Fibroblast of lung (primary cell): Measurements from ENCODE around the gene RAB42. TPM values are rescaled to one million over a fixed set of nuclear protein-coding genes. Genes with fewer than 3 reads are reported as not detected.

Experiments
- DNase-seq, 2 donors: peaks; one replicate each; pipeline versions ENCODE4 v3.0.0 to v3.0.0-alpha.2; 2010; ENCODE audit warnings: low read depth in 2 of 2
- H2AFZ ChIP-seq: 2 replicates; pipeline ENCODE4 v1.5.1; 2012; ENCODE audit warnings: low read length, control low read depth, inconsistent platforms
- H3K27ac ChIP-seq: 2 replicates; pipeline ENCODE4 v1.5.1; 2011; ENCODE audit warnings: low read length, control low read depth; ENCODE audit not compliant: insufficient read depth
- H3K27me3 ChIP-seq: 2 replicates; pipeline ENCODE4 v1.5.1; 2011; ENCODE audit warnings: mild to moderate bottlenecking, low read length; ENCODE audit not compliant: control insufficient read depth, insufficient read depth
- H3K36me3 ChIP-seq: 2 replicates; pipeline ENCODE4 v1.5.1; 2011; ENCODE audit warnings: low read length; ENCODE audit not compliant: control insufficient read depth, insufficient read depth
- H3K4me1 ChIP-seq: 2 replicates; pipeline ENCODE4 v1.5.1; 2011; ENCODE audit warnings: low read length; ENCODE audit not compliant: control insufficient read depth, insufficient read depth; ENCODE audit errors: extremely low read depth
- H3K4me2 ChIP-seq: 2 replicates; pipeline ENCODE4 v1.5.1; 2011; ENCODE audit warnings: low read length, control low read depth; ENCODE audit not compliant: insufficient read depth; ENCODE audit errors: extremely low read depth
- H3K4me3 ChIP-seq, 4 experiments: fragments of 200-600 bp in 1 of 4; sonication (generic) in 1 of 4; replicated peaks in 1 of 4; 2 replicates each; pipeline ENCODE4 v1.5.1; 2011 to 2016; ENCODE audit warnings: low read length in 4 of 4, low read depth in 3 of 4, mild to moderate bottlenecking in 3 of 4, control low read depth in 2 of 4, inconsistent platforms in 1 of 4, mixed read lengths in 1 of 4; ENCODE audit not compliant: insufficient read depth in 1 of 4; ENCODE audit errors: control extremely low read depth in 1 of 4
- H3K79me2 ChIP-seq: 2 replicates; pipeline ENCODE4 v1.5.1; 2012; ENCODE audit warnings: mild to moderate bottlenecking, low read length, inconsistent platforms; ENCODE audit not compliant: control insufficient read depth, insufficient read depth
- H3K9ac ChIP-seq: 2 replicates; pipeline ENCODE4 v1.5.1; 2011; ENCODE audit warnings: mild to moderate bottlenecking, low read length, control low read depth; ENCODE audit not compliant: insufficient read depth
- H3K9me3 ChIP-seq: 2 replicates; pipeline ENCODE4 v1.5.1; 2012; ENCODE audit warnings: low read depth, low read length; ENCODE audit not compliant: control insufficient read depth, insufficient read depth
- H4K20me1 ChIP-seq: 2 replicates; pipeline ENCODE4 v1.5.1; 2011; ENCODE audit warnings: low read length; ENCODE audit not compliant: control insufficient read depth, insufficient read depth; ENCODE audit errors: extremely low read depth
- CTCF ChIP-seq, 2 donors: IDR thresholded peaks in 1 of 2; conservative IDR thresholded peaks in 1 of 2; 1 replicate in 1 of 2; 2 replicates in 1 of 2; pipeline ENCODE4 v1.5.1; 2011 to 2012; ENCODE audit warnings: low read length in 2 of 2, control low read depth in 1 of 2, inconsistent platforms in 1 of 2, low read depth in 1 of 2, mild to moderate bottlenecking in 1 of 2
- EZH2 ChIP-seq: IDR thresholded peaks from 2 replicates; pipeline ENCODE4 v1.5.1; 2012; ENCODE audit warnings: low read length, control low read depth, mild to moderate bottlenecking; ENCODE audit errors: missing control alignments
- polyA plus RNA-seq, 2 donors: library from polyadenylated mRNA; depleted of rRNA in 1 of 2; stranded (reverse) in 1 of 2; unstranded in 1 of 2; fragments of >200 nt; gene quantifications; 2 replicates each; pipeline ENCODE4 v1.2.1, GENCODE V29; 2011 to 2012; ENCODE audit warnings: missing spikeins in 1 of 2
- total RNA-seq: library from RNA; depleted of rRNA; stranded (reverse); fragments of >200 nt; gene quantifications from 2 replicates; pipeline ENCODE4 v1.2.1, GENCODE V29; 2014

The RAB42 gene
- total and polyA plus RNA-seq, 2 donors (not counting 1 experiment from before 2014, with no cell fraction given), result 3.4 to 5.8 TPM

GRCh38 chr1:28577052-28577678 is 14.9 kb upstream of the RAB42 start:
- H3K4me3 ChIP-seq, result no peak overlapping the region
- peaks cover 10% of the 10 kb centered on the region for H3K4me1 ChIP-seq
- H2AFZ ChIP-seq, result no peak overlapping the region
- H3K27me3 ChIP-seq, result no peaks in the 10 kb centered on the region
- TF ChIP-seq CTCF (conservative IDR thresholded peaks at IDR 0.05 in 1 of 2, IDR thresholded peaks at IDR 0.05 in 1 of 2; ENCODE audit: low read depth in 1 of 2, low read length in 2 of 2) (no peak), EZH2 (no peak)
- peaks cover 13% of the 10 kb centered on the region for H3K36me3 ChIP-seq
- H3K27ac ChIP-seq, result no peak overlapping the region
- H3K4me2 ChIP-seq, result no peak overlapping the region
- no peaks in the 10 kb centered on the region for H3K9me3 ChIP-seq
- H4K20me1 ChIP-seq, result peaks cover 3% of the 10 kb centered on the region
- peaks cover 31% of the 10 kb centered on the region for H3K79me2 ChIP-seq
- H3K9ac ChIP-seq, result no peak overlapping the region
- DNase-seq, result no peak

DNA sequence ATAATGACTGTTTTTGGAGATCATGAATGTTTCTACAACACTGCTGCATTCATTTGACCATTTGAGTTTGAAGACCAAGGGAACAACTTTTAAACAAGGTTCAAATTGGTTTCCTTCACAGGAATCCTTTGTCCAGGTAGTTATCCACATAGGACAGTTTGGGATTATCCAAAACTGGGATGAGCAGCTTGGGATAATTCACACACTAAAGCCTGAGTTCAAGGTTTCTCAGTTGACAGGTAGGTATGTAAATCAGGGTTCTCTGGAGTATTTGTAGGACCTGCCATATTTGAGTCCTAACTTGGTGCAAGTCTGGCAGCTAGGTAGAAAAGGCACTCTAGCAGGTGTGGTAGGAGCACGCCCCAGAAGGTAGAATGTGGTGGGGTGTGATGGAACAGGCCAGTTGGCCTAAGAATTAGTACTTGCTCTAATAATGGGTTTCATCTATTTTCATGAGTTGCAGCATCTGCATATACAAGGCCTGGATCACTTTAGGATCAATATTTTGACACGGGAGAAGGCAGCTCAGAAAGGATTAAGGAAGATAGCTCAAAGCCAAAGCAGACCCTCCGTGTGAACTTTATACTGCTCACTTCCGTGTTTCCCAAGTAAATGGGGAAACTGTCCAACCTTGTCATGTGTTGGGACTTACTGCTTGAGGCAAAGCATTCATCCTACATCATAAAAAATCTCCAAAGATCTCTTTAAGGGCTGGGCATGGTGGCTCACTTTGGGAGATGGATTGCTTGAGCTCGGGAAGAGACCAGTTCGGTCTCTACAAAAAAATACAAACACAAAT is 14.1 kb upstream of the RAB42 start:
- Histone ChIP-seq H2AFZ (no peak overlapping the region), H3K4me2 (no peak overlapping the region), H3K9me3 (no peaks in the 10 kb centered on the region), H3K4me3 (no peak overlapping the region), H3K9ac (no peak overlapping the region), H4K20me1 (peaks cover 3% of the 10 kb centered on the region), H3K27me3 (no peaks in the 10 kb centered on the region), H3K36me3 (peaks cover 13% of the 10 kb centered on the region), H3K79me2 (peaks cover 31% of the 10 kb centered on the region), H3K4me1 (peaks cover 12% of the 10 kb centered on the region), H3K27ac (no peak overlapping the region)
- TF ChIP-seq EZH2 (no peak), CTCF (conservative IDR thresholded peaks at IDR 0.05 in 1 of 2, IDR thresholded peaks at IDR 0.05 in 1 of 2; ENCODE audit: low read depth in 1 of 2, low read length in 2 of 2) (no peak)
- DNase-seq, result no peak

DNA sequence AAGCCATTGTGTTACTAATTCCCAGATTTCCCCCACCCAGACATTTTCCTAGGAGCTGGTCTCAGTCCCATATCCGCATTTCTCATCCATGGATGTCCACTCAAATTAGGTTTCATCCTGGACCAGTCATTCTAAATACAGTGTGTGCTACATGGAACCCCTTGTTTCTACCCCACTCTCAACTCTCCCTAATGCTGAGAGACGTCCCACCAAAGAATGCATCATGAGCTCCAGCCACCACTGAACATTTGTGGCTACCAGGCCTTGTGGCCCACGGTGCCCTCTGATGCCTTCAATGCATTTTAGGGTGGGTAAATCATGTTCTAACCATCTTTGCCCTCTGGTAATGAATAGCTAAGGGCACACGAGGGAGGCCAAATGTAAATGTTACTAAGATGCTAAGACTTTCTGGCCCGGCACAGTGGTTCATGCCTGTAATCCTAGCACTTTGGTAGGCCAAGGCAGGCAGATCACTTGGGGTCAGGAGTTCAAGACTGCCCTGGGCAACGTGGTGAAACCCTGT is 13.3 kb upstream of the RAB42 start:
- Histone ChIP-seq H3K79me2 (peaks cover 31% of the 10 kb centered on the region), H3K4me2 (no peak overlapping the region), H3K4me3 (no peak overlapping the region), H3K4me1 (peaks cover 12% of the 10 kb centered on the region), H3K27me3 (no peaks in the 10 kb centered on the region), H3K9me3 (no peaks in the 10 kb centered on the region), H4K20me1 (peaks cover 3% of the 10 kb centered on the region), H3K36me3 (peaks cover 13% of the 10 kb centered on the region), H2AFZ (no peak overlapping the region), H3K9ac (no peak overlapping the region), H3K27ac (peak overlapping the region; percentile 22)
- no peak for DNase-seq
- TF ChIP-seq CTCF (conservative IDR thresholded peaks at IDR 0.05 in 1 of 2, IDR thresholded peaks at IDR 0.05 in 1 of 2; ENCODE audit: low read depth in 1 of 2, low read length in 2 of 2) (no peak), EZH2 (no peak)
